HG03045 (cell line): ENCODE data around the gene GRIP2.

Experiments used
- ATAC-seq: cut with Tn5 transposase; IDR thresholded peaks from one replicate; pipeline ENCODE4 v1.9.1; 2021; ENCODE audit warnings: mild to moderate bottlenecking, moderate library complexity; ENCODE audit not compliant: unreplicated experiment

The GRIP2 gene

DNA sequence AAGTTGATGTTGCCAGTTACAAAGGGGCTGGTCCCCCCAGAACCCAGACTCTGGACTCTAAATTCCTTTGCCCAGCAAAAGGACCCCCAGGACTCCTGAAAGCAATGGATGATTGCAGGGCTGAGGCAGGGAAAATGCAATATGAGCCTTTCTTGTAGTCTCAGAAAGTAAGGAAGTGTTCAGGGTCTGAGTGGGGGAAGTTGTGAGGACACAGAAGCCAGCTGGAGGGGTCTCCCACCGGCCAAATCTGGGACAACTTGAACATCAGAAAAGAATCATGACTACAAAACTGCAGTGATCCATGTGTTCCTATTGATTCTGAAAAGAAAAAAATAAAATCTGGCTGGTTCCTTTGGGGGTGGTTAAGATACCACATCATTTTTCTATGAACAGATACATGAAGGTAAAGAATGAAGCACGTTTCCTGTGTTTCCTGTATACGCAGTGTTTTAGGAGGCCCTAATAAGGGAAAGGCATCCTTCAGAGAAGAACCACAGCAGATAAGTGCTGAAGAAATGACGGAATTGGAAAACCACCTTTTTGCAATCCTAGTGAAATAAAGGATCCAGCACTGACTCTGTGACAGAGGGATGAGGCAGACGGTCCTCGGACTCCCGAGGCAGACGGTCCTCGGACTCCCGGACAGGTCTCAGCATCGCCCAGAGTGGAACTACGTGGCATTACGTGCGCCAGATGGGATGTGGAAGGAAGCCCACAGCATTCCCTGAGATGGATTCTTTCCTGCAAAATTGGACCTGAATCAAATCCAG is 22.2 kb upstream of the GRIP2 start:
- no peak for ATAC-seq

DNA sequence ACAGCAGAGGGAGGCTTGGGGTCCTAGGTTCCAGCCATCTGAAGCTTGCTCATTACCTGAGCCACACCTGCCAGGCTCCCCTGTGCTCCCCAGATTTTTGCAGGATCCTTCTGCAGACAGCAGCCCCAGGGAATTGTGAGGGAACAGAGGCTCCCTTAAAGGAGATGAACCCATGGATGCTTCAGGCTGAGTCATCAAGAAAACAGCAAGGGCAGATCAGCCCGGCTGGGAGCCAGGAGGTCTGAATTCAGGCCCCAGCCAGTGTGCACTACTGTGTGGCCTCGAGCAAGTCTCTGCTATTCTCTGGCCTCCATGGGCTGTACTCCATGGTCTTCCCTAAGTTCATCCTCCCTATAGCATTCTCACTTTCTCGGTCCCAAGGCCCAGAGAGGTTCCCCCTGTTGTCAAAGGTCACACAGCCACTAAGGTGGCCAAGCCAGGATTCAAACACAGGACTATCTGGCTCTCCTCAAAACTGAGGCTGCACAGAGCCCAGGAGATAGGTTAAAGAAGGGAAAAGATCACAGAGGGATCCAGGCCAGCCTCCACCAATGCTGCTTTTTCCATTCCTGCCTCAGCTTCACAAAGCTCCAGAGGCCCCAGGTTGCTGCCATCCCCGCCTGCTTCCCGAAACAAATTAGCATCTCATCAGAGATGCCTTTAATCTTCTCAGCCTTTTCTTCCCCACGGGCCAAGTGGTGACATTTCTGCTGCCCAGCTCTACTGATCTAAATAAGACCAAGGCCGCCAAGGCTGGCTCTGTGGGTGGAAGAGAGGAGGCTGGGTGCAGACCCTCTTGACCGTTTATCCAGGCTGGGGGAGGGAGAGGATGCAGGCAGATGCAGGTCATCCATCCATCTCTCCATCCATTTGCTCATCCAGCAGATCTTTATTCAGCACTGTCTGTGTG is 21.2 kb upstream of the GRIP2 start:
- no peak for ATAC-seq

DNA sequence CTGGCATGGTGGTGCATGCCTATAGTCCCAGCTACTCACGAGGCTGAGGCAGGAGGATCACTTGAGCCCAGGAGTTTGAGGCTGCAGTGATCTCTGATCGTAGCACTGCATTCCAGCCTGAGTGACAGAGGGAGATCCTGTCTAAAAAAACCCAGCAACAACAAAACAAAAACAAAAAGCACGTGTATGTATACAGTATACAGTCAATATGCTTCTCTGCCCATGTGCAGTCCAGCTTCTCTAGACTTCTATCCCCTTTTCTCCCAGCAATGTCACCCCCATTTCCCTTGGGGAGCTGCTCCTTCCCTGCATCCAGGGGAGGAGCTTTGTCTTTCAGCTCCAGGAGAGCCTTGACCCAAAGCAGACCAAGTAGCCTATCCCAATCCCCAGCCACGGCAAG is 20.0 kb upstream of the GRIP2 start:
- ATAC-seq, result no peak

DNA sequence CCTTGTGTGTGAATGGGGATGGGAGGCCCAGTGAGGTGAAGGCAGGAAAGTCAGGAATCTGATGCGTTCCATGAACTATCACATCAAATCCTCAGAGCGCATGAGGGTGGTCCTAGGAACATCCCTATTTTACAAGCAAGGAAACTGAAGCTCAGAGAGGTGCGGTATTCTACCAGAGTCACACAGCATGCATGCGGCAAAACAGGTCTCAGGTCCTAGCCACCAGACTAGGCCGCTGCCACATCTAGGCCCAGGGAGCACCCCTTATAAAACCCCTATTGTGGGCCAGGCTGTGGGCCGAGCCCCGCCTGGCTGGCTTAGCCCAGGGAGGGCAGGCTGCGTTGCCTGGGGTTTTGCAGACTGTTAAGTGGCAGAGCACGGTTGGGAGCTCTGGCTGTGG is 17.9 kb upstream of the GRIP2 start:
- ATAC-seq, result no peak

DNA sequence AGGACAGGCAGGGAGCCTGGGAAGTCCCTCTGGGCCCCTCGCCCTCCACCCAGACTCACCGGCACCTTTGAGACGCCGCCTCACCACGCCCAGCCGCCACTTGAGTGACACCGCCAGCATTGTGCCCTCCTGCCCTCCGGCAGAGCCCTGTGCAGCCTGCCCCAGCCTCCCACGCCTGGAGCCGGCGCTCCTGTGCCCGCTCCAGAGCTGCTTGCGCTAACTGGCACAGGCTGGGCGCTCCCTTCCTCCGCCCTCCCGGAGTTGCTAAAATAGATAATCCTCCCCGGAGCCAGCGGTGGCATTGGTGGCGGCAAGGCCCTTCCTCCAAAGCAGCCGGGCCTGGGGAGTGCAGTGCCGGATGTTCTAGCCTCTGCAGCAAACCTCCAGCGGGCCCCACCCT is 15.7 kb upstream of the GRIP2 start:
- no peak for ATAC-seq

DNA sequence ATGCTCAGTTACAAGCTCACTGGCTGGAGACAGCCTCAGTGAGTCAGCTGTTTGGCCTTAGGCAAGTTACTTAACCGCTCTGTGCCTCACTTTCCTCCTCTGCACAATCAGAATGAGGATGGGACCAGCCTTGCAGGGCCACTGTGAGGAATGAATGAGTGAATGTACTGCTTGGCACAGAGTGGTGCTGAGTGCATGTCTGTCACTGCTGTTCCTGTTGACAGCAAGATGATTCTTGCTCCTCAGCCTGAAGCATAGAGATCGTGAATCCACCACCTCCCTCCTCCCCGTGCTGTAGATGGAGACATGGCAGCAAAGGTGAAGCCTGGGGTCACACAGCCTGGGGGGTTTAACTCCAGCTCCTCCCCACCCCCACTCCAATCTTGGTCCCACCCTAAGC is 14.6 kb upstream of the GRIP2 start:
- ATAC-seq, result no peak

DNA sequence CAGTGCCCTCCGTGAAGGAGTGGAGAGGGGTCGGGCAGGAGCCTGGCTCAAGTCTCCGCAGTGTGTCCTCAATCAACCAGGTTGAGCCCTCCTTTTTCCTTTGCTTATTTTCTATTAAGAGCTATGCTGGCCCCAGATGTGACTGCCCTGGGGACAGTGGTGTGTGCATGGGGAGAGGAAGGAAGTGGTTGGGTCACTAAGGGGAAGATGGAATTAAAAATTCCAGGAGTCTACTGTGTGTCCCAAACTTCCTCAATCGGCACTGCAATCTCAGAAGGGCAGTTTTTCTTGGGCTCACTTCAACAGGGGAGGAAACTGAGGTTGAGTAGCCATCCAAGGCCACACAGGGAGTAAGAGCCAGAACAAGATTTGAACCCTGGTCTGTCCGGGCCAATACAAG is 13.7 kb upstream of the GRIP2 start:
- ATAC-seq, result no peak

DNA sequence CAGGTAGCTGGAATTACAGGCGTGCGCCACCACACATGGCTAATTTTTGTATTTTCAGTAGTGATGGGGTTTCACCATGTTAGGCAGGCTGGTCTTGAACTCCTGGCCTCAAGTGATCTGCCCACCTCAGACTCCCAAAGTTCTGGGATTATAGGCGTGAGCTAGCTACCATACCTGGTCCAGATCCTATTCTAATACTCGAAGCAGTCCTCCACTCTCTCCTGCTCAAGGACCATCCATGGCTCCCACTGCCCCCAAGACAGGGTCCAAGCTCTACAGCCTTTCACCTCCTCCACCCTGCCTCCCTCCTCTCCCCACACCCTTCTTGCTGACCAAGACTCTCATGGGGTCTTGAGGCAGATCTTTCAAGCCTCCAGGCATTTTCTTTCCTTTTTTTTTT is 12.6 kb upstream of the GRIP2 start:
- ATAC-seq, result no peak

DNA sequence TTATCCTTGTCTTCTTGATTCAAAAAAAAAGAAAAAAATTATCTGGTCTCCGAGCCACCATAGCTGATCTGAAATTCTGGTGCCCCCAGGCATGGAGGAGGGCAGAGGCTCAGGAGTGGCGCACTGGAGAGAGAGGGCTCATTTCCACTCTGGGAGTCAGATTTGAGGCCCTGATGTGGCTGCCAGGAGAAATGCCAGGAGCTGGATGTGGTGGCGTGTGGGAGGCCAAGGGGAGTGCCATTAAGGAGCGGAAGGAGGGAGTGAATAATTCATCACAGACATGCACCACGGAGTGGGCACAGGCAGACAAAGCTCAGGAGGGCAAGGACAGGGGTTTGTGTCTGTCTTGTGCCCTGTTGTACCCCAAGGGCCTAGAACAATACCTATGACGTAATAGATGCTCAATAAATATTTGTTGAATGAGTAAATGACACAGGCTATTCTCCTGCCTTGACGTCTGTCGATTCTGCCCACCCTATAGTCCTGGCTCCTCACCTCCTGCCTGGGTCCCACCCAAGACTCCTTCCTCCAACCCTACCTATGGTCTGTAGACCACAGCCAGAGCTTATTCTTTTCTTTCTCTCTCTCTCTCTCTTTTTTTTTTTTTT is 12.0 kb upstream of the GRIP2 start:
- no peak for ATAC-seq

DNA sequence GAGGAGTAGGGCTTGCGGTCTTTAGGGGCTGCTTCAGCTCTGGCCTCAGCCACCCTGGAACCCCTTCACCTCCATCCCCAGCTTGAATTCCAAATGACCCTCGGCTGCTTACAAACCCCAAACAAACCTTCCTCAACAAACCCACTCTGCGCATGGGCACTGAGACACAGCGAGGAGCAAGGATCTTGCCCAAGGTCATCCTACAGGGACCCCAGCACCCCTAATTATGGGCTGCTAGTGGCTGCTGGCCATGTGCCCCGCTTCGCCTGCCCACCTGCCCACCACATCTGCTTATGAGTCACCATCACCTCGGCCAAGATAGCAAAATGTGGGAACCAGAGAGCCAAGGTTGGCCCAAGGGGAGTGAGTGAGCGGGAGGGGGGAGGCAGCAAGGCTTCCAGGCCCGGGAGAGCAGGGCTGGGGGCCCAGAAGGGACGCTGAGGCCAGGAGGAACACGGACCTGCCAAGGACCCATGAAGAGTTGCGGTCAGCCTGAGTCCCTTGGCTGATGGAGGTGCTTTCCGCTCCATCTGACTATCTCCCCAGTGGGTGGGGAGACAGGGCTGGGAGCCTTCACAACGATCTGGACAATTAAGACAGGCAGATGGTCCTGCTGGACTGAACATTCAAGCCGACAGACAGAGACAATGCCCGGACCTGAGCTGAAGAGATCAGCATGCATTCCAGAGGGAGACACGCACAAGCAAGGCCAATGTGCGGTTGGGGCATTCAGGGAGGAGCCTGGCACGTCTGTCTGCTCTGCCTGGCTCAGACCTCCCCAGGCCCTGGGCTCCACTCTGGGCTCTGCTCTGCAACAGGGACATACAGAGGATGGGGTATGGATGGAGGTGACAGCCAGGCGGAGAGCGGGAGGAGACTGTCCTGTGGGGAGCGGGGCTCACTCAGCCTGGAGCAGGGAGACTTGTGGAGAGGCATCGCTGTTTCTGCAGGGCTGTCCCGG is 10.8 kb upstream of the GRIP2 start:
- ATAC-seq, result no peak

DNA sequence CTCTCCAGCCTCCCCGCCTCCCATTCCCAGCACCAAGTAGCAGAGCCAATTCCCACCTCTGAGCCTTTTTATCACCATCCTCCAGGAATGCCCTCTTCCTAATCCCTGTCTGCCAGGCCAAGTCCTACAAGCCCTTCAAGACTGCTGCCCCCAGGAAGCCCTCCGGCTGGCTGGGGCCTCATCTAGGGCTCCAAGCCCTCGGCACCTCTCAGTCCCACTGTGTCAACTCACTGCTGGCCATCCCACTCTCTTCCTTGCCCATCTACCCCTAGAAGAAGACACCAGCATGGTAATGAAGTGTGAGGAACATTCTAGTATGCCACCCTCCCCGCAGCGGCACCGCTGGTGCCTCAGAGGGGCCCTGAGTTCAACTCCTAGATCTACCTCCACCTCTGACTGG is 10.0 kb upstream of the GRIP2 start:
- no peak for ATAC-seq

DNA sequence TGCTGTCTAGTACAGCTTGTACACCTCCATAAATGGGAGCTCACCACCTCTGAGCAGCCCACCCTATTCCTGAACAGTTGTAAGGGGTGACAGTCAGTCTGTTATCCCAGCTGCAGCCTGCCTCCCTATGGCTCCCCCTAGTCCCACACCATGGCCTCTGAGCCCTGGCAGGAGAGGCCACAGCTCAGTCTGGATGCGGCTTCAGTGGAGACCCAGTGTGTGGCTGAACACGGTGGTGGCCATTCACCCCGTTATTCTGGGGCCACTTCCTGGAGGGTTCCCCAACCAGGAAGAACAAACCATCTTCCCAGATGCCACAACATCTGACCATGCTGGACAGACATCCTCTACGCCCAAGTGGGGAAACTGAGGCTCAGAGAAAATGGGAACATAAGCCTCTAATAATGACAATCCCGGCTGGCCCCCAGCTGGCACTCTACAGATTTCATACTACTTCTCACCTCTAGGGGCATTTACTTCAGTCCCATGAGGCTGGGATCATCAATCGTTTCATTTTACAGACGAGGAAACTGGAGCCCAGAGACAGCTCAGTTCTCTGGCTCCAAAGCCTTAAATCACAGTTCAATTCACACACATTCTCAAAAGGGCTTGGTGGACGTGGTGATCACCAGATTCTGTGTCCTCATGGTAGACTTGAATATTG is 9.2 kb upstream of the GRIP2 start:
- ATAC-seq, result no peak

DNA sequence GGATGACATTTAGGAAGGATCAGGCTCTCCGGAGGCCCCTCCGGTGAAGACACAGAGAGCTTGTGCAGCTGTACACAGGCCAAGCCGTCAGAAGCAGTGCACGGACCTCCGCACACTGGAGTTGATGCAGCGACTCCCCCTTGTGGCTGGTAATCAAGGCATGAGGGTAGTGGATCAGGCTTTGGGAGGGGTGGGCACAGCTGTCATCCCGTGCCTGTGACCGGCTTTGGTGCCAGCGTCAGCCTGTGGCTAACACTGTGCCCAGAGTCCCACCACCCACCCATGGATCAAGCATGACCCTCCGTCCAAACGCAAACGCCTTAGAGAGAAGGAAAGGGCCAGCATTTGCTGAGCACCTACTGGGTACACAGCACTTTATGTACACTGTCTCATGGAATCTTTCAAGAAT is 8.2 kb upstream of the GRIP2 start:
- ATAC-seq, result no peak

DNA sequence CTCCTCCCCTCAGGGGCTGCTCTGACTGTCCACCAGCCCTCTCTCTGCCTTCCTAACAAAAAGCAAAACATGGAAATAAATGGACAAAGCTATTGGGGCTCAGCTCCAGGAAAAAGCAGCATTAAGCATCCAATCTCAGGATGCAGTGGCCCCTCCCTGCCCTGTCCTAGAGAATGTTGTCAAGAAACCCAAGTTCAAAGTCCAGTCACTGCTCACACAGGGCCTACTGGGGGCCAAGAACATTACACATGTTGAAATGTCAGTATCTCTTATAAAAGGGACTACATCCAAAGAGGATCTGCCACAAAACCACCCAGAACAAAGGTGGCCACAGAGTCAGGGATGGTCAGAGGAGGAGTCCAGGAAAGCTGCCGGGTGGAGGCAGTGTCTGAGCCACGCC is 7.6 kb upstream of the GRIP2 start:
- ATAC-seq, result no peak

DNA sequence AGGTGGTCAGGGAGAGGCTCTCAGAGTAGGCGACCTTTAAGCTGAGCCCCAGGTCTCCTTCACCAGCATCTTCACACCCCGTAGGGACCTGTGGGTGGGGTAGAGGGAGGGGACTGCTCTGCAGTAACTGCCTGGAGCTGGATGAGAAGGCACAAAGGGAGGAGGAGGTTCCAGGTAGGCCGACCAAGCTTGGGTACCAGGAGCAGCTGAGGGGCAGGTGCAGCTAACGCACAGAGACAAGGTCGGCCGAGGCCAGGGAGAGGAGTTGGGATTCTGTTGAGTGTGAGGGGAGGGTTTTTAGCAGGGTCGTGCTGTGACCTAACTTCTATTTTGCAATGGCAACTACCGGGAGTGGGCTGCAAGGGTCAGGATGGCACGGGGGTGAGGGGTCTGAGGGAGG is 5.9 kb upstream of the GRIP2 start:
- no peak for ATAC-seq

DNA sequence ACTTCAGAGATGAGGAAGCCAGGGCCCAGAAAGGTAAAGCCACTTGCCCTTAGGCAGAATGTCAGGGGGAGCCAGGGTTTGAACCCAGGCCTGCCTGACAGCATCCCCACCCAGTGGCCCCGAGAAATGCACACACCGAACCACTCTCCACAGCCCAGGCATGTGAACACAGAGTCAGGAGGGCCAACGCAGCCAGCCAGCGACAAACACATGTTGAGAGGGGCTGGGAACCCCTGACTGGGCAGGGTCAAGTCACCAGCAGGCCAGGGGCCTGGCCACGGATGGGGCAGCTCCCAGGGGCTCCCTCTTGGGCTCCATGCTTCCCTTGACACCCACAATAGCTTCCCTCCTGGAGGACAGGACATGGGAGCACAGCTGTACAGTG is 5.1 kb upstream of the GRIP2 start:
- no peak for ATAC-seq

DNA sequence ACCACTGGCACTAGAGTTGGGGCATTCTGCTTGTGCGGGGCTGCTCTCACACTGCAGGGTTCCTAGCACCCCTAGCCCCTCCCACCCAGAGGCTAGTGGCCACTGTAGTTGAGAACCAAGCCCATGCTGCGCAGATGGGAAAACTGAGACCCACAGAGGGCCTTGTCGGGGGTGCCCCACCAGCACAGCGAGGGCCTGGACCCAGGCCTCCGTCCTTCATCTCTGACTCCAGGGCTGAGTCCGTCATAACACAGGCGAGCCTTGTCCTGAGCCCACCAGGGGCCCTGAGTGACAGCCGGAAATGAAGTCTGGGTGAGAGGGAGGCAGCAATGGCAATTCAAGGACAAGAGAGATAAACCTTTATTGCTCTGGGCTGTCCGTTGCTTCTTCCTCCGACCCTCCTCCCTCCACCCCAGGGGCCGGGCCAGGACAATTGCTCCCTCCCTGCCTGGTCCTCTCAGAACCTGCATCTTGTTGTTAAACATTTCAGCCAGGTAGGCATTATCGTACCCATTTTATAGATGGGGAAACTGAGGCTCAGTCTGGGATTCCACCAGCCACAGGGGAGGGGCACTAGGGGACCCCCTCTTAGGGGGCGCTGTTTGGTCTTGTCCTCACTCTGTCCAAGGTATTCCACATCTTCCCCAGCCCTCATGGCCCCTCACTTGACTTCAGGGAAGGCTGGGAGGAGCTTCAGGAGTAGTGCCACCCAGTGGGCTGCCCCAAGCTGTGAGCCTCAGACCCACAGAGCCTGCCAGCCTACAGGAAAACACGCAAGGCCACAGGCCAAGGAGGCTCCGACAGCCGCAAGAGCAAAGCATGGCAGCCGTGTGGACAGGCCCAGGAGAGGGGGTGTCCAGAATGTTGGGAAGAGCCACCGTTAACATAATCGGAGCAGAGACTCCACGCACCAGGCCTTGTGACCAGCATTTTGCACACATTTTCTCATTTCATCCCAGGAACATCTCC is 4.4 kb upstream of the GRIP2 start:
- no peak for ATAC-seq

DNA sequence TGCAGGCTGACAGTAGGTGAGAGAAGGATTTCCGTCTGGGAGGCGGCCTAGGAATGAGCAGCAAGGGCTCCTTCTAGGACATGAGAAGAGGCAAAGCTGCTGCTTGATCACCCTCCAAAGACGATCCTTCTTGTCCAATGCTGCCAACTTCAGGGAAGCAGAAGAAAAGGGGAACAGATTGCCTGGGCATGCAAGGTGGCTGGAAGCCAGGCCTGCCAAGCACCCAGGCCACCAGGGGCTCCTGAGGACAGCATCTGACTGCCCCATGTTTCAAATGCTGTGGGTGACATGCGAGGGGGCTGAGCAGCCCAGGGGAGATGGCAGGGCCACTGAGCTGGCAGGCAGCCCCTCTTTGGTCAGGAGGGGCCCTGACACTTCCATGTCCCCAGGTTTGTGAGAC is 3.3 kb upstream of the GRIP2 start:
- no peak for ATAC-seq

DNA sequence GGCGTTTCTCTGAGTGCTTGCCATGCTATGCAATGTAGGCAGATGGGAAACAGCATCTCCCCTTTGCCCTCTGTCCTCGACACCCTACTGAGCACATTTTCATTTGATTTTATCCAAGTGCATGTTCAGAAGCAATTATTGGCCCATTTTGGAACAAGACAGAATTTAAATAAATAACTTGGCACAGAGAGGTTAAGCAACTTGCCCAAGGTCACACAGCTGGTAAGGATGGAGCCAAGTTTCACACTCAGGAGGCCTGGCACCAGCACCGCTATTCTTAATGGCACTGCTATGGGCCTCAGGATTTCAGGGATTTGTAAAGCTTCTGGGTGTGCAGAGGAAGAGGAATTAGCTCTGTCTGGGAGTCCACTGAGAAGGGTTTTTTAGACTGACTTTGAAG is 2.5 kb upstream of the GRIP2 start:
- ATAC-seq, result no peak
